A172 (cell line): ENCODE results near the gene CORIN. TPM values are rescaled to one million over a fixed set of nuclear protein-coding genes. Genes with fewer than 3 reads are reported as not detected.

Source experiments
- DNase-seq: peaks from one replicate; pipeline ENCODE4 v3.0.0-alpha.2; 2015; ENCODE audit warnings: low spot score
- total RNA-seq: library from RNA; depleted of rRNA; stranded (reverse); fragments of >200 nt; shearing (Covaris generic); gene quantifications from 2 replicates; pipeline ENCODE4 v1.2.3, GENCODE V29; 2014; rRNA removed

The CORIN gene, protein sequence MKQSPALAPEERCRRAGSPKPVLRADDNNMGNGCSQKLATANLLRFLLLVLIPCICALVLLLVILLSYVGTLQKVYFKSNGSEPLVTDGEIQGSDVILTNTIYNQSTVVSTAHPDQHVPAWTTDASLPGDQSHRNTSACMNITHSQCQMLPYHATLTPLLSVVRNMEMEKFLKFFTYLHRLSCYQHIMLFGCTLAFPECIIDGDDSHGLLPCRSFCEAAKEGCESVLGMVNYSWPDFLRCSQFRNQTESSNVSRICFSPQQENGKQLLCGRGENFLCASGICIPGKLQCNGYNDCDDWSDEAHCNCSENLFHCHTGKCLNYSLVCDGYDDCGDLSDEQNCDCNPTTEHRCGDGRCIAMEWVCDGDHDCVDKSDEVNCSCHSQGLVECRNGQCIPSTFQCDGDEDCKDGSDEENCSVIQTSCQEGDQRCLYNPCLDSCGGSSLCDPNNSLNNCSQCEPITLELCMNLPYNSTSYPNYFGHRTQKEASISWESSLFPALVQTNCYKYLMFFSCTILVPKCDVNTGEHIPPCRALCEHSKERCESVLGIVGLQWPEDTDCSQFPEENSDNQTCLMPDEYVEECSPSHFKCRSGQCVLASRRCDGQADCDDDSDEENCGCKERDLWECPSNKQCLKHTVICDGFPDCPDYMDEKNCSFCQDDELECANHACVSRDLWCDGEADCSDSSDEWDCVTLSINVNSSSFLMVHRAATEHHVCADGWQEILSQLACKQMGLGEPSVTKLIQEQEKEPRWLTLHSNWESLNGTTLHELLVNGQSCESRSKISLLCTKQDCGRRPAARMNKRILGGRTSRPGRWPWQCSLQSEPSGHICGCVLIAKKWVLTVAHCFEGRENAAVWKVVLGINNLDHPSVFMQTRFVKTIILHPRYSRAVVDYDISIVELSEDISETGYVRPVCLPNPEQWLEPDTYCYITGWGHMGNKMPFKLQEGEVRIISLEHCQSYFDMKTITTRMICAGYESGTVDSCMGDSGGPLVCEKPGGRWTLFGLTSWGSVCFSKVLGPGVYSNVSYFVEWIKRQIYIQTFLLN
- total RNA-seq, result not detected in 2 replicates

DNA sequence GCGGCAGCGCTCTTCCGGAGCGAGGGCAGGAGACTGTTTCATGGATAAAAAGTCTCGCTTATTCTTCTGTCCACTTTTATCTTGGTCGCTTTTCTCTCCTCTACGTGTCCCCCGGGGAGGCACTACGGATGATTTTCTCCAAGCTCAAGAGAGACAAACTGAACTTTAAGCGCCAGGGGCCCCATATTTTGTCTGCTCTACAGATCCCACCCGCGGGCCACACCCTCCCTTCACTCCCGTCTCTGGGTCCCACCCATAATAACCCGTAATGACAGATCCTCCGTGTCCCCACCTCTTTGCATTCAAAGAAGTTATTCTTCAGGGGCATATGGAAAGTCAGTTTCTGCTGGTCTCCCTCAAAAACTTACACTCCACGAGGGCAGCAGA is at the start of gene CORIN:
Gene CORIN, minus strand, starts transcription at position 160 of the 387 bp plus-strand sequence. Its CDS starts 118 bp downstream, at position 42.
- no peak for DNase-seq

DNA sequence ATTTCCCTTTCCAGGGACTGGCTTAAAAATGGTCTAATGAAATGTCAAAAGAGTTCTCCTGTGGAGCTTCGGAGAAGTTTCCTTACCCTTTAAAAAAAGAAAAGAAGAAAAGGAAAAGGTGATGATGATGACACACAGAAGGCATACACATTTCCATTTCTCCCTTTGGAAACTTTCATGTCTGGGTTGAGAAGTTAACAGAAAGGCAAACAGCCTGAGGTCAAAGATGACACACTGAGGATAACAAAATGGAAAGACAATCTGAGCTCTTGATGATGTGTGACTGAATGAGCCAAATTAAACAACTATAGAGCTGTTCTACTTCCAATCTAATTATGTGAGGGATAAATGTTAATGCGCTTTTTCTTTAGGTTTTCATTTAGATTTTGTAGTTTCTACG is 44.4 kb upstream of the CORIN start:
- DNase-seq, result no peak

DNA sequence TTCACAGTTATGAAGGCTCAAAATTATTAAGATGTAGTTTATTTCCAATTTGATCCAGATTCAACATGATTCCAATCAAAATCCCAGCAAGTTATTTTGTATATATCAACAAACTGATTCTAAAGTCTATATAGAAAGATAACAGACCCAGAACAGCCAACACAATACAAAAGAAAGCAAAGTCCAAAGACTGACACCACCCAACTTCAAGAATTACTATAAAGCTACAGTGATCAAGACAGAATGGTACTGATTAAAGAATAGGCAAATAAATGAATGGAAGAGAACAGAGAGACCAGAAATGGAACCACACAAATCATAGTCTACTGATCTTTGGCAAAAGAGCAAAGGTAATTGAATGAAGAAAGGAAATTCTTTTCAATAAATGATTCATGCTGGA is 41.6 kb upstream of the CORIN start:
- no peak for DNase-seq

DNA sequence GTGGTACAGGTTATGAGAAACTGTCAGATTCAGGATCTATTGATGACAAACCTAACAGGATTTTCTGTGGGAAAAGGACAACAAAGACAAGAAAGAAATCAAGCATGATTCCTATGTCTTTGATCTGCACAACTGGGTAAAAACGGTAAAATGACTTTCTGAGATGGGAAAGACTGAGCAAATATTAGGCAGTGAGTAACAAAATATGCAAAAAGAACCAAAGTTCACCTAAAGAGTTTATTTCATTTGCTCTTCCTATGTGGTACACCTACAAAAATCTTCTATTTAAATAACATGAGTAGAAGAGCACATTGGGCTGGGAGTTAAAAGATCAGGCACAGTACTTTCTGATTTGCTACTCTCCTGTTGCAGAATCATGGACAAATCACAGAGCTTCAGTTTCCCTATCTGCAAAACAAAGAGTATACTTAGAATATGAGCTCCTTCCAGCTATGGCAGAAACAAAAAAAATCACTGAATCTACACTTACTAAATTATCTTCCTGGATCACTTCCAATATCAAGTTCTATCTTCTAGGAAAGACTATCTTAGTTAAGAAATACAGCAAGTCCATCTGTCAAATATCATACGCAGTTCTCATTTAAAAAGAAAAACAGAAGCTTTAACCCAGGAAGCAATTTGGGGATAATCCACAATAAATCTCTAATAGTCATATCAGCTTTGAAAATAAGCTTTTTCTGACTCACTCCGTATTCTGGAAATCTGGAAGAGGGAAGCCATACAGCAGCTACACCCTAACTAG is 39.1 kb upstream of the CORIN start:
- no peak for DNase-seq

DNA sequence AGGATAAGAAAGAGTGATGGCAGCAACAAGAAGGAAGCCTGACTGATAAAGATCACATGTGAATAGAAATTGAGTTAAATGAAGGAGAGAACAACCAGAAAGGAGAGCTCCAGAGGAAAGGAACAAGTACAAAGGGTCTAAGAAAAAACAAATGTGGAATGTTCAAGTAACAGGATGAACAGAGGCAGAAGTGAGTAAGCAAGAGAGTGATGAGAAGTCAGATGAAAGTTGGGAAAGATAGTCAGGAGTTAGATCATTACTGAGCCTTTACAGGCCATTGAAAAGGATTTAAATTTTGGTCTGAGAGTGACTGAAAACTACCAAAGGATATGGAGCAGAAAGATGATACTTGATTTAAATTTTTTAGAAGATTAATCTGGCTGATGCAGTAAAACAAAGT is 38.4 kb upstream of the CORIN start:
- no peak for DNase-seq

DNA sequence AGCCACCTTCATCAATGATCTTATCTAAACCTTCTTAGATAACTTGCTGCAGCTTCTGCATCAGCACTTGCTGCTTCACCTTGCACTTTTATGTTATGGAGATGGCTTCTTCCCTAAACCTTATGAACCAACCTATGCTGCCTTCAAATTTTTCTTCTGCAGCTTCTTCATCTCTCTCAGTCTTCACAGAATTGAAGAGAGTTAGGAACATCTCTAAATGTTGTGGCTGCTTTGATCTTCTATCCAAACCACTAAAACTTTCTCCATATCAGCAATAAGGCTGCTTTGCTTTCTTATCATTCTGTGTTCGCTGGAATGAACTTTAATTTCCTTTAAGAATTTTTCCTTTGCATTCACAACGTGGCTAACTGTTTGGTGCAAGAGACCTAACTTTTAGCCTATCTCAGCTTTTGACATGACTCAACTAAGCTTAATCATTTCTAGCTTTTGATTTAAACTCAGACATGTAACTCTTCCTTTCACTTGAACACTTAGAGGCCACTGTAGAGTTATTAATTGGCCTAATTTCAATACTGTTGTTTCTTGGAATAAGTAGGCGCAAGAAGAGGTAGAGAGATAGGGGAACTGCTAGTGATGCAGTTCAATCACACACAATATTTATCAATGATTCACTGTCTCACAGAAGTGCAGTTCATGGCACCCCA is 36.1 kb upstream of the CORIN start:
- DNase-seq, result no peak

DNA sequence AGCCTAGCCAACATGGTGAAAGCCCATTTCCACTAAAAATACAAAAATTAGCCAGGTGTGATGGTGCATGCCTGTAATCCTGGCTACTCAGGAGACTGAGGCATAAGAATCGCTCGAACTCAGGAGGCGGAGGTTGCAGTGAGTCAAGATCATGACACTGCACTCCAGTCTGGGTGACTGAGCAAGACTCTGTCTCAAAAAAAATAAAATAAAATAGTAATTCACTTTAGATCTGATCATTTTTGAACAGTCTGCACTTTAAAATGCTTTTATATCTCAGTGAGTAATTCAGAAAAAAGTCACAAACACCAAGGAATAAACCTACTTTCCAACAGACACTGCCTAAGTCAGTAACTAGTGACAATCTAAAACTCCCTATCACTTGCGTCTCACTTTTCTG is 25.6 kb upstream of the CORIN start:
- DNase-seq, result no peak

DNA sequence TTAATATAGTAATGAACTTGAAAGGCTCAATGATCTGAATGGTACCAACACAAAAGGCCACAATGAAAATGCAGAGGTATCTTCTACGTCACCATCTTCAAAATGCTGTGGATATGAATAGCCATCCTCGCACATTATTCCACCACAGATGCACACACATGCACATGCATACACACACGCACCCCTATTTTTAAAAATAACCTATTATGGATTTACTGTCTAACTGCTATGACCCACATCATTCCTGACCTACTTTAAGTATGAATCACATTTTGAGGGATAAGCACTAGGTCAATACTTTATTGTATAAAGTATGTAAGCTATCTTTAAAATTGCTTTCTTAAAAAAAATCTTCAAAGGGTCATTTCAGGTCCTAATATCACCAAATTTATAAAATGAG is 24.4 kb upstream of the CORIN start:
- no peak for DNase-seq

DNA sequence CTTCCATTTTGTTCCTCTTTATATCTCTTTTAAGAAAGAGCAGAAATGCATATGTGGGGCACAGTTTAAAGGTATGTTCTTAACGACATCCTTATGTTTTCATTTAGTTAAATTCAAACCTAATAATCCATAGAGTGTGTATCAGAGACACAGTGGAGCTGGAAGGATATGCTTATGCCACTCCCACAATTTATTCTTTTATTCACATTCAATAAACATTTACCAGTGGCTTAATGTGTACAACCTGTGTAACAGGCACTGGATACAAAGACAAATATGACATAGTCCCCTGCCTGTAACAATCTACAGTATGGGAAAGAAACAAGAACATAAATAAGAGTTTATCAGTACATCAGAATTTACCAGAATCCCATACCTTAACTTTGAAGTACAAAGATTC is 22.4 kb upstream of the CORIN start:
- DNase-seq, result no peak

DNA sequence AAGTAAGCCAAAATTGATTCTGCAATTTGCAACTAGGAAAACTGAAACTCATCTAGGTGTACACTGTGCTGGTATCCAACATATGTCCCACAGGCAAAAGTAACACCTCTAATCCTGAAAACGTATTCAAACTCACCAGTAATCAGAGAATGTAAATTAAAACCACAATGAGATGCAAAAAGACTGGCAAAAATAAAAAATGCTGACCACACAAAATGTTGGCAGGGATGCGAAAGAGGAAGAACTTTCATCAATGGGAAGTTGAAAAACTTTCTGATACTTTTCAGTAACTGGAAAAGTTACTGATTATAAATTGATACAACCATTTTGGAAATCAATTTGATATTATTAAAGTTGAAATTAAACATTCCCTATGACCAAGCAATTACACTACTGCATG is 20.1 kb upstream of the CORIN start:
- DNase-seq, result no peak

DNA sequence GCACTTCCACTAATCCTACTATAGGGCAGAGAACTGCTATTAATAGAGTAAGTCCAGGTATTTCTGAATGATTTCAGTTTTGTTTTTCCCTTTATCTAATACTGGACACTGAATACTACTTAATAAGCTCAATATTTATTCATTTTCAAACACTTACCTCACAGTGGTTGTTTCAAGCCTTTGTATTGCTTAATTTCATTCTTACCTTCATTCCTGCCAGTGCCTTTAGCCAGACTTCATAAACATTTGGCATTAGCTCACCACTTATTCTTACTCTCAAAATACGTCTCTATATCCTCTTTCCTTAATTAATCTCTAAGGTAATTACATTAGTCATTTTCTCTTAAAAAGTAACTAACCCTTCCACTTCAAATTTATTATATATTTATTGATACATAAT is 18.8 kb upstream of the CORIN start:
- DNase-seq, result no peak

DNA sequence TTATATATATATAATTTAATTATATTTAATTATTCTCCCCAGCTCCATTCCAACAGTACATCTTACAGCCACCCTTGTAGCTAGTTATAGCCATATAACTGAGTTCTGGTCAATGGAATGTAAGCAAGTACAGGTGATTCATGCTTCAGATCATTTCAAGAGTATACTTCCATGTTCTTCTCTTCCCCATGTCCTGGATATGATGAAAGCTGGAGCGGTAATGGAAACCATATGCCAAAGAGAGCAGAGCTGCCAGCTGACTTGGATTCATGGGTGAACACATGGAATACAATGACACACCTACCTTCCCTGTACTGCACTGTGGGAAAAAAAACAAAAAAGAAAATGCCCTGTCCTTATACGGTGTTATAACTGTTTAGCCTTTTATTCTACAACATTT is 17.5 kb upstream of the CORIN start:
- no peak for DNase-seq

DNA sequence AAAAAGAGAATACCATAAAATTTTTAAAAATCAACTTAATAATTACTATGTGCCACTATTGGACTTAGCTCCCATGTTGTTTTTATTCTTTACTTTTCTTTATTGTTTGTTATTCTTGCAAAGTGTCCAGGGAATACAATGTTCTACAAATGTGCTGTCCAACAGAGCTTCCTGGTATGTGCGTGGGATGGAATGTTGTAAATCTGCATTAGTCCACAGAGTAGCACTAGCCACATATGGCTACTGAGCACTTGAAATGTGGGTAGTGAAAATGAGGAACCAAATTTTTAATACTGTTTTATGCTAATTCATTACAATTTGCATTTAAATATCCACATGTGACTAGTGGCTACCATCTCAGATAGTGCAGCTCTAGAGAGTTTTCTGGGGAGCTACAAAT is 14.3 kb upstream of the CORIN start:
- no peak for DNase-seq

DNA sequence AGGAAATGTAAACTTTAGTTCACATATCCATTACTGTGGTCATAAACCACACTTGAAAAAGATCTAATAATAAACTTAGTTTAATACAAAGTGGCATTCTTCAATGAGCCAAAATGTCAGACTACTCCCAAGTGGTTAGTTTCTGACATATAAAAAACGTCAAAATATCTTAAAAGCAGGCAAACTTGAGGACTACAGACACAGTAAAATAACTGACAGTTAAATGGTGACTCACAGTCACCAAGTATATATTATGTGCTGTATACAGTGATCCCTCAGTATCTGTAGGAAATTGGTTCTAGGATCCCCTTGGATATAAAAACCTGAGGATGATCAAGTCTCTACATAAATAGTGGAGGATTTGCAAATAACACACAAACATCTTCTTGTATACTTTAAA is 11.6 kb upstream of the CORIN start:
- no peak for DNase-seq

DNA sequence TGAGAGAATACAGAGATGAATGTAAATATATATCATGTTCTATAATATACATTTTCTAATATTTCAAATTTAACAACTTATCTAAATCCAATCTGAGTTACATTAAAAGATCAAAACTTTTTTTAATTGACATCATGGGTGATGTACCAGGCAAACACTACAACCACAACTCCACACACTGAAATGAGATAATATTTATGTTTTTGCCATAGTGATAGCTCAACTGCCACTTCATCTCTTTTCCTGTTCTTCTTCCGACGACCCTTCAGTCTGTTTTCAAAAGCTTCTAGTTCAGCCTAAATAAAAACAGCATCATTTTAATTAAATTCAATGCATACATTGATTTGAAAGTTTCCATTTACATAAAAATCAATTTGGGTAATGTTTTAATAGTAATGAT is 10.2 kb upstream of the CORIN start:
- no peak for DNase-seq

DNA sequence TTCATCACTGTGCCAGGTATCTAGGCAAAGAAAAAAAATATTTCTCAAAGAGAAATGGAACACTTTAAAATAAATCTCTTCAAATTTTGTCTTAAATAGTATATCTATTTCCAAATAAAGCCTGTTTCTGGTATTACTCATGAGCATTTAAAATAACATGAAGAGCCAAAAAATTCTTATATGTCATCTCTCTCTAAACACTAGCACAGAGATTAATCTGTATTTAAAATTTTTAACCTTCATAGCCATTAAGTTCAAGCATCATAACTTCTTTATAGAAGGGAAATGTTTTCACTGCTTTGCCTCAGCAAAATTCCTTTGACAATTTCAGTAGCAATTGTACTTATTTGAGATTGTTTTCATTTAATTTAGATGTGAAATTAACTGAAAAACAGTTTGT is 5.1 kb upstream of the CORIN start:
- no peak for DNase-seq

DNA sequence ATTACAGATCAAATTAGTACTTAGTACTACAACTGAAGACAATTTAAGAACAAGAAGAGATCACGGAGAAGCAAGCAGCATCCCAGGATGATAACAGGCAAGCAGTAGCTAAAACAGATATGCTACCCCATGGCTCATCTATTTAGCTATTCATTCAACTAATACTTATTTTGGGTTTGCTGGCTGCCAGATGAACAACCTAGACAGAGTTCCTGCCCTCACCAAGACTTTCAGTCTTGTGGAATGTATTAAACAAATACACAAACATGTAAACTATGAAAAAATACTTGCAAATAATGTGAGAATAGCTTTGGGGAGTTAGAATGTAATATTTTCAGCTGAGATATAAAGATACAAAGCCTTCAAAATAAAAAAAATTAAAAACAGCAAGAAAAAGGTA is 2.4 kb upstream of the CORIN start:
- no peak for DNase-seq

DNA sequence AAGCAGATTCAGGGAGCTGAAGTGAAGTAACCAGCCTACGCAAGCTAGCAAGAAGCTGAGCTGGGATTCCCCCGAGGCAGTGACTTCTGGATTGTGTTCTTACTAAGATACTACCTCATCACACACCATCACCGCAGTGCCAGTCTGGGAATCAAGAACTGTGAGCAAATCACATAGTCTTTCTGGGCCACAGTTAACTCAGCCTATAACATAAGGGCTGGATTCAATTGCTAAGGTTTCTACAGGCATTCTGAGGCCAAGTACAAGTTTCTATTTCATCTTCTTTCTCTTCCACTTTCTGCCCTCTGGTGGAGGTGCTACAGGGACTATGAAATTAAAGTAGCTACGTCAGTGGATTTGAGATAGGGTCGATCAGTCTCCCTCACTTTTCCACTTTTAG is 1.4 kb upstream of the CORIN start:
- DNase-seq, result no peak

DNA sequence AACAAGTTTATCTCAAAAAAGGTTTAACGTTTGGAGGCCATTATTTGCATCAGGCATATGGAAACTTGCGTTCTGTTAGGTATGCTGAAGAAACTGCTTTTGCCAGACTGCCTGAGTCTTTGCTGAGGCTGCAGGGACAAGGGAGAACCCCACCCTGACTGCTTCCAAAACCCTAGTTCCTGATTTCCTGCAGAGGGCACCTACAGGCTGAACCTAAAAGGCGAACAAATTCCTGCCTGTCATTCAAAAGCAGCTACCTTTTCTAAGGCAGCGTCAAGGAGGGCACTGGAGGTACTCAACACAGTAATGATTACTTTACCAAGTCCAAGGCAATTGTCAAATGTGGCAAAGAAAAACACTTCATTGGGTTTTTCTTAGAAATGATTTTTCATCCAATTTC is 578 bp upstream of the CORIN start:
- DNase-seq, result no peak

DNA sequence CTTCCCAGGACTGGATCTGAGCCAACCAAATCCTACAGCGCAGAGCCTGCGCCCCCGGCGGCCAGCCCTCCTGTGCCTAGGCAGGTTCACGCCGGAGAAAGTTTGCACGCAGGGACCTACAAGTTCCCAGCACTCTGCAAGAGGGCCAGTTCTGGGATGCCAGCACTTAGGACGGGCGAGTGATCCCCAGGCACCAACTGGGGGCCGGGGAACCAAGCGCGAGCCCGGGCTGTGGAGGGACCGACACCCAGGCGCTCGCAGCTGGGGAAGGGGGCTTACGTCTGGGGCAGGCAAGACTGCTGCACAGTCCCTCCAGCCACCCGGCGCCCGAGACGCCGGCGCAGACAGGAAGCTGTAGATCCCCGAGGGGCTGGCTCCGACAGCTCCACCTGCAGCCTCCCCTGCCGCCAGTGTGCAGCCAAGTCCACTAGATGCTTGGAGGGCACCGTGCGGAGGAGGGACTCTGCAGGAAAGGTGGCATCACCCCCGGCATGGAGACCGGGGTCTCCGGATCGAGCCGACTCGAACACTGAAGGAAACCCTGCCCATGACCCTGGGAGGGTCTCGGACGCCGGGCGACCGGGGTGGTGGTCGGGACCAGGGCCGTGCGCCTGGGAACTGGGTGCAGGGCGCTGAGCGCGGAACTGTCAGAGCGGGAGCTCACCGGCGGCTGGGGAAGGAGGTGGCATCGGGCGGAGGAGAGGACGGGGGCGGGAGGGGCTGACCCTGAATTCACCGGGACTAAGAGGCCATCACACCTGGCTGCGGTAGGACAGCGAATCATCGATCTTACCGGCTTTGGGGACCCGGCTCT is 566 bp downstream of the CORIN start:
- no peak for DNase-seq
